Skeletal muscle cell (primary cell): Measurements from ENCODE around the gene TAL2.
"Not testable (repeated sequence)": the region's sequence is repeated elsewhere in the genome, so short reads cannot be mapped to it uniquely, and the experiment has no call there.

Experiments
- DNase-seq: peaks from one replicate; pipeline ENCODE4 v3.0.0-alpha.2; 2010; ENCODE audit warnings: low read depth
- H3K4me3 ChIP-seq: 2 replicates; pipeline ENCODE4 v1.5.1; 2011; ENCODE audit warnings: low read depth, mild to moderate bottlenecking, control low read depth, low read length, moderate library complexity

The TAL2 gene

GRCh38 chr9:105701145-105701544 is 38.9 kb downstream of the TAL2 start:
- no peak overlapping the region for H3K4me3 ChIP-seq
- DNase-seq, result no peak

- H3K4me3 ChIP-seq, result no peak overlapping the region
- no peak for DNase-seq
These were observed 40.0 kb downstream of the TAL2 start for GRCh38 chr9:105702207-105702606.

GRCh38 chr9:105703638-105704037 is 41.4 kb downstream of the TAL2 start:
- DNase-seq, H3K4me3 ChIP-seq: not testable (repeated sequence)

- no peak overlapping the region for H3K4me3 ChIP-seq
- no peak for DNase-seq
These were observed 43.9 kb downstream of the TAL2 start for GRCh38 chr9:105706156-105706555.

GRCh38 chr9:105708405-105708804 is 46.1 kb downstream of the TAL2 start:
- H3K4me3 ChIP-seq, result no peak overlapping the region
- no peak for DNase-seq

- H3K4me3 ChIP-seq, result no peak overlapping the region
- DNase-seq, result no peak
These were observed 48.4 kb downstream of the TAL2 start for GRCh38 chr9:105710638-105711037.

GRCh38 chr9:105711867-105712266 is 49.6 kb downstream of the TAL2 start:
- no peak overlapping the region for H3K4me3 ChIP-seq
- no peak for DNase-seq

- no peak for DNase-seq
- no peak overlapping the region for H3K4me3 ChIP-seq
These were observed 50.0 kb downstream of the TAL2 start for GRCh38 chr9:105712297-105712696.
